Stomach (tissue), 9 donors: ENCODE data around the gene PRKN. TPM values are rescaled to one million over a fixed set of nuclear protein-coding genes. Genes with fewer than 3 reads are reported as not detected.

Experiments
- DNase-seq, 2 donors: peaks; one replicate each; pipeline versions ENCODE4 v3.0.0 to v3.0.0-alpha.2; 2013 to 2019
- H3K27ac ChIP-seq, 5 donors: fragments of 200-600 bp in 4 of 5; sonication (generic) in 4 of 5; one replicate each; pipeline ENCODE4 v1.5.1; 2013 to 2019; ENCODE audit warnings: mild to moderate bottlenecking in 1 of 5, moderate library complexity in 1 of 5
- H3K27me3 ChIP-seq, 3 donors: fragments of 200-600 bp; sonication (generic); one replicate each; pipeline ENCODE4 v1.5.1; 2017 to 2019; ENCODE audit warnings: mixed run types in 1 of 3
- H3K36me3 ChIP-seq, 4 donors: fragments of 200-600 bp; sonication (generic); 1 replicate in 3 of 4; 2 replicates in 1 of 4; pipeline ENCODE4 v1.5.1; 2016 to 2019
- H3K4me1 ChIP-seq, 4 donors: fragments of 200-600 bp; sonication (generic); one replicate each; pipeline ENCODE4 v1.5.1; 2016 to 2019
- H3K4me3 ChIP-seq, 4 donors: fragments of 200-600 bp; sonication (generic) in 3 of 4; one replicate each; pipeline ENCODE4 v1.5.1; 2016 to 2019; ENCODE audit warnings: mild to moderate bottlenecking in 1 of 4
- H3K9me3 ChIP-seq, 4 donors: fragments of 200-600 bp; sonication (generic); one replicate each; pipeline ENCODE4 v1.5.1; 2016 to 2019
- EP300 ChIP-seq: sonication (generic); formaldehyde crosslinking; IDR thresholded peaks from one replicate; pipeline ENCODE4 v1.6.1; 2017; ENCODE audit warnings: antibody characterized with exemption
- POLR2A ChIP-seq, 4 donors: fragments of 450-650 bp; IDR thresholded peaks; one replicate each; pipeline ENCODE4 v1.6.1; 2016; ENCODE audit warnings: antibody characterized with exemption in 4 of 4, control low read depth in 2 of 4, mild to moderate bottlenecking in 1 of 4, moderate library complexity in 1 of 4
- POLR2AphosphoS5 ChIP-seq, 3 donors: sonication (generic); formaldehyde crosslinking; IDR thresholded peaks; one replicate each; pipeline ENCODE4 v1.6.1; 2016; ENCODE audit warnings: antibody characterized with exemption in 3 of 3
- WGBS, 5 donors: extraction: QIAGEN DNeasy Blood & Tissue Kit in 3 of 5; methylation state at CpG; one replicate each; pipeline versions ENCODE4 v1.1.5 to v1.1.7; 2013 to 2018; 5-methylcytosine and 5-hydroxymethylcytosine counted together
- intact Hi-C: fragments of 100-400 bp; cut with DNase I; formaldehyde crosslinking; loops from one replicate; pipeline ENCODE4 v1.15.1; 2023; ENCODE audit warnings: low total_unique reads
- polyA plus RNA-seq, 3 donors: library from polyadenylated mRNA; stranded (reverse); fragments of 200-250 nt; gene quantifications; one replicate each; pipeline ENCODE4 v1.2.3, GENCODE V29; 2013
- total RNA-seq, 5 donors: library from RNA; depleted of rRNA; stranded (reverse); fragments of >200 nt; gene quantifications; one replicate each; pipeline versions ENCODE4 v1.1.0 to v1.2.3, GENCODE V29; 2014 to 2016
- TF ChIP-seq, protein P1 (sequence below), 7 experiments: fragments of 450-650 bp in 4 of 7; fragments of 200-600 bp in 3 of 7; sonication (generic) in 3 of 7; IDR thresholded peaks; one replicate each; pipeline ENCODE4 v1.5.1; 2016 to 2019; ENCODE audit warnings: antibody characterized with exemption in 7 of 7, control low read depth in 2 of 7, mild to moderate bottlenecking in 1 of 7
- donor health status: healthy with polysubstance abuse.
- donor health status: Bipolar disorder and iron deficiency.
- donor health status: healthy.

The PRKN gene
- total and polyA plus RNA-seq, 8 donors: 0.68 to 19.8 (median 9.5) TPM

GRCh38 chr6:161487694-161488093 is 1239.9 kb downstream of the PRKN start:
- no peak for DNase-seq
- Histone ChIP-seq H3K27ac (no peak overlapping the region), H3K4me3 (no peak overlapping the region), H3K36me3 (no peaks in the 10 kb centered on the region), H3K27me3 (no peaks in the 10 kb centered on the region), H3K4me1 (peaks cover 0 to under 1% (median 0%) of the 10 kb centered on the region in 4 donors), H3K9me3 (no peaks in the 10 kb centered on the region)
- TF ChIP-seq POLR2A (IDR thresholded peaks at IDR 0.05): no peak
- TF ChIP-seq EP300: no peak
- TF ChIP-seq, protein P1, sequence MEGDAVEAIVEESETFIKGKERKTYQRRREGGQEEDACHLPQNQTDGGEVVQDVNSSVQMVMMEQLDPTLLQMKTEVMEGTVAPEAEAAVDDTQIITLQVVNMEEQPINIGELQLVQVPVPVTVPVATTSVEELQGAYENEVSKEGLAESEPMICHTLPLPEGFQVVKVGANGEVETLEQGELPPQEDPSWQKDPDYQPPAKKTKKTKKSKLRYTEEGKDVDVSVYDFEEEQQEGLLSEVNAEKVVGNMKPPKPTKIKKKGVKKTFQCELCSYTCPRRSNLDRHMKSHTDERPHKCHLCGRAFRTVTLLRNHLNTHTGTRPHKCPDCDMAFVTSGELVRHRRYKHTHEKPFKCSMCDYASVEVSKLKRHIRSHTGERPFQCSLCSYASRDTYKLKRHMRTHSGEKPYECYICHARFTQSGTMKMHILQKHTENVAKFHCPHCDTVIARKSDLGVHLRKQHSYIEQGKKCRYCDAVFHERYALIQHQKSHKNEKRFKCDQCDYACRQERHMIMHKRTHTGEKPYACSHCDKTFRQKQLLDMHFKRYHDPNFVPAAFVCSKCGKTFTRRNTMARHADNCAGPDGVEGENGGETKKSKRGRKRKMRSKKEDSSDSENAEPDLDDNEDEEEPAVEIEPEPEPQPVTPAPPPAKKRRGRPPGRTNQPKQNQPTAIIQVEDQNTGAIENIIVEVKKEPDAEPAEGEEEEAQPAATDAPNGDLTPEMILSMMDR (IDR thresholded peaks at IDR 0.05): no peak
- TF ChIP-seq POLR2AphosphoS5 (IDR thresholded peaks at IDR 0.05): no peak
- intact Hi-C loops: no loop called here
- WGBS, 5 donors: 85 to 91% (median 90%) methylated on average over 5 of the region's 5 CpGs

GRCh38 chr6:161487217-161487531 is 1240.4 kb downstream of the PRKN start:
- intact Hi-C loops: no loop called here
- TF ChIP-seq EP300 (no peak), POLR2A (IDR thresholded peaks at IDR 0.05) (no peak), POLR2AphosphoS5 (IDR thresholded peaks at IDR 0.05) (no peak)
- TF ChIP-seq, protein P1 (IDR thresholded peaks at IDR 0.05): no peak
- WGBS, 5 donors: 76 to 95% (median 90%) methylated on average over 1 of the region's 1 CpG

DNA sequence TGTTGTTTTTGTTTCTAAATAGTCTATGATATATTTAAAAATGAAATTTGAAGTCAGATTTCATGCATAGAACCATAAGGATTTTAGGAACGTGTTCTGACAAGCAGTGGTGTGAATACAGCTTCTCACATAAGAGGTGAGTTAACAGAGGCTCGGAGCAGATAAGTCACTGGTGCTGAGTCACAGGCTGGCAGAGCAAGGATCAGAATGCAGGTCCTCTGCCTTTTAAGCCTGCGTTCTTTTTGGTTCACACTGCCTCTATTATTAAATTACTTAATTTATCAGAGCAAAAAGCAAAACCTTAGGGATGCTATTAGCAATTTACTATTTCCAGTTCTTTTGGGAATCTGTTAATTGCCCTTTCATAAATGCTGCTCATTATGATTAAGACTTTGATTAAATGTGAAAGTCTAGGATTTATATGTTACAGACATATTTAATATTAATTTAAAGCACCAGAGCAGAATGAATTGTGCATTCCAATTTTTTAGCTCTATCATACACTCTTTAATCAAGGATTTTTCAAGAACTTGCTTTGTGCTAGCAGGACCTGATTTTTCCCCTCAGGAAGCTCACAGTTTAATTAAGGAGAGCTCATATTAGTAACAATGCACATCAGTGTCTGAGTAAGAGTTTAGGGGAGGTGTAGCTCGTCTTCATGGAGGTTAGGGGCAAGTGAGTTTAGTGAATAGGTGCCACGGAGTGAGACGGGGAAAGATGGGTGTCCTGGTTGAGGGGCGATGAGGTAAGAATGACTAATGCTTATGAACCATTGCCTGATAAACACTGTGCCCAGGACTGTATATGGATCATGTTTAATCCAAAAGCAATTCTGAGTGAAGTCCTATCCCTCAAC is 1241.0 kb downstream of the PRKN start:
- H3K27me3 ChIP-seq: no peaks in the 10 kb centered on the region
- H3K4me1 ChIP-seq: peaks cover 0 to 6% (median 0%) of the 10 kb centered on the region in 4 donors
- H3K9me3 ChIP-seq: no peaks in the 10 kb centered on the region
- H3K4me3 ChIP-seq: no peak overlapping the region
- TF ChIP-seq EP300 (no peak), POLR2A (IDR thresholded peaks at IDR 0.05) (no peak), POLR2AphosphoS5 (IDR thresholded peaks at IDR 0.05) (no peak)
- TF ChIP-seq, protein P1 (IDR thresholded peaks at IDR 0.05): no peak
- intact Hi-C loops: no loop called here
- DNase-seq: no peak
- H3K36me3 ChIP-seq: no peaks in the 10 kb centered on the region
- WGBS, 5 donors: 56 to 69% (median 64%) methylated on average over 7 of the region's 7 CpGs
- H3K27ac ChIP-seq: no peak overlapping the region

More at GRCh38 chr6:161487217-161487531, 1240.4 kb downstream of the PRKN start:
- Histone ChIP-seq H3K4me3 (no peak overlapping the region), H3K27ac (no peak overlapping the region), H3K9me3 (no peaks in the 10 kb centered on the region), H3K27me3 (no peaks in the 10 kb centered on the region), H3K4me1 (peaks cover 0 to 6% (median 0%) of the 10 kb centered on the region in 4 donors), H3K36me3 (no peaks in the 10 kb centered on the region)
- no peak for DNase-seq

DNA sequence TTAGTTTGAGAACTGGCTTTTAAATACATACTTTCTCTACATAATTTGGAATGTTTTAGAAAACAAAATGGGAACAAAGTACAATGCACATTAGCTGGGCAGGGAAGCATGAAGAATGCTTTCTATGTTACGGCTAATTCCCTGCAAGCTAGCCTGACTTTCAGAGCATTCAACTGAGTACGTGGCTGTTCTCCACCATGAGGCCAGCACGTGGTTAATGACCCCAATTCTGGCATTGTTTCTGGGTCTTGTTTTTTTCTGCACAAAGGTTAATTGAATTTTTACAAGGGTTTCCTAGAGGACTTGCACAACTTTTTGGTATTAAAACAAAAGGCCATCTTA is 1245.1 kb downstream of the PRKN start:
- Histone ChIP-seq H3K36me3 (no peaks in the 10 kb centered on the region), H3K4me3 (no peak overlapping the region), H3K4me1 (peaks cover 0 to 6% (median 0%) of the 10 kb centered on the region in 4 donors), H3K27me3 (no peaks in the 10 kb centered on the region), H3K27ac (no peak overlapping the region), H3K9me3 (no peaks in the 10 kb centered on the region)
- TF ChIP-seq, protein P1 (IDR thresholded peaks at IDR 0.05): no peak
- no peak for TF ChIP-seq POLR2A (IDR thresholded peaks at IDR 0.05)
- no peak for TF ChIP-seq EP300
- no peak for TF ChIP-seq POLR2AphosphoS5 (IDR thresholded peaks at IDR 0.05)
- DNase-seq: peak in 1 of 2 donors; percentile 42
- 53 to 72% (median 65%) methylated on average over 3 of the region's 3 CpGs for WGBS, 5 donors
- intact Hi-C loops: no loop called here
